ENCODE measurements around the gene ABHD12. TPM values are rescaled to one million over a fixed set of nuclear protein-coding genes. Genes with fewer than 3 reads are reported as not detected.
"Not testable (repeated sequence)": the region's sequence is repeated elsewhere in the genome, so short reads cannot be mapped to it uniquely, and the experiment has no call there.

The ABHD12 gene
- total RNA-seq, 1 donor from 2014 or later: 51.3 TPM

GRCh38 chr20:25341716-25342680 lies 48.6 kb downstream of the ABHD12 start:
- Mint-ChIP-seq H3K4me3 (no peak overlapping the region), H3K4me1 (peaks cover 5% of the 10 kb centered on the region), H3K27me3 (ENCODE audit: low read depth) (no peaks in the 10 kb centered on the region), H3K9me3 (no peaks in the 10 kb centered on the region), H3K27ac (ENCODE audit: unreplicated experiment) (no peak overlapping the region), H3K36me3 (ENCODE audit: low read depth) (peaks cover 7% of the 10 kb centered on the region)
- TF ChIP-seq, protein P1, sequence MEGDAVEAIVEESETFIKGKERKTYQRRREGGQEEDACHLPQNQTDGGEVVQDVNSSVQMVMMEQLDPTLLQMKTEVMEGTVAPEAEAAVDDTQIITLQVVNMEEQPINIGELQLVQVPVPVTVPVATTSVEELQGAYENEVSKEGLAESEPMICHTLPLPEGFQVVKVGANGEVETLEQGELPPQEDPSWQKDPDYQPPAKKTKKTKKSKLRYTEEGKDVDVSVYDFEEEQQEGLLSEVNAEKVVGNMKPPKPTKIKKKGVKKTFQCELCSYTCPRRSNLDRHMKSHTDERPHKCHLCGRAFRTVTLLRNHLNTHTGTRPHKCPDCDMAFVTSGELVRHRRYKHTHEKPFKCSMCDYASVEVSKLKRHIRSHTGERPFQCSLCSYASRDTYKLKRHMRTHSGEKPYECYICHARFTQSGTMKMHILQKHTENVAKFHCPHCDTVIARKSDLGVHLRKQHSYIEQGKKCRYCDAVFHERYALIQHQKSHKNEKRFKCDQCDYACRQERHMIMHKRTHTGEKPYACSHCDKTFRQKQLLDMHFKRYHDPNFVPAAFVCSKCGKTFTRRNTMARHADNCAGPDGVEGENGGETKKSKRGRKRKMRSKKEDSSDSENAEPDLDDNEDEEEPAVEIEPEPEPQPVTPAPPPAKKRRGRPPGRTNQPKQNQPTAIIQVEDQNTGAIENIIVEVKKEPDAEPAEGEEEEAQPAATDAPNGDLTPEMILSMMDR (conservative IDR thresholded peaks at IDR 0.05): no peak
- DNase-seq (ENCODE audit: low read depth, low spot score): no peak

- Mint-ChIP-seq H3K4me3 (no peak overlapping the region), H3K4me1 (peaks cover 5% of the 10 kb centered on the region), H3K36me3 (ENCODE audit: low read depth) (peaks cover 12% of the 10 kb centered on the region), H3K27ac (ENCODE audit: unreplicated experiment) (no peak overlapping the region), H3K9me3 (no peaks in the 10 kb centered on the region), H3K27me3 (ENCODE audit: low read depth) (no peaks in the 10 kb centered on the region)
- TF ChIP-seq, protein P1 (conservative IDR thresholded peaks at IDR 0.05): no peak
- DNase-seq (ENCODE audit: low read depth, low spot score): no peak
Measured at GRCh38 chr20:25340380-25340779, 50.3 kb downstream of the ABHD12 start.

GRCh38 chr20:25339608-25340007 lies 51.0 kb downstream of the ABHD12 start:
- TF ChIP-seq, protein P1 (conservative IDR thresholded peaks at IDR 0.05): no peak
- Mint-ChIP-seq H3K36me3 (ENCODE audit: low read depth) (peaks cover 9% of the 10 kb centered on the region), H3K9me3 (no peaks in the 10 kb centered on the region), H3K4me3 (no peak overlapping the region), H3K27ac (ENCODE audit: unreplicated experiment) (no peak overlapping the region), H3K4me1 (peaks cover 3% of the 10 kb centered on the region), H3K27me3 (ENCODE audit: low read depth) (no peaks in the 10 kb centered on the region)
- DNase-seq (ENCODE audit: low read depth, low spot score): no peak

- peaks cover 8% of the 10 kb centered on the region for H3K36me3 Mint-ChIP-seq (ENCODE audit: low read depth)
- H3K27me3 Mint-ChIP-seq (ENCODE audit: low read depth): no peaks in the 10 kb centered on the region
- TF ChIP-seq, protein P1 (conservative IDR thresholded peaks at IDR 0.05): no peak
- no peak for DNase-seq (ENCODE audit: low read depth, low spot score)
- H3K9me3 Mint-ChIP-seq: no peaks in the 10 kb centered on the region
- no peak overlapping the region for H3K4me3 Mint-ChIP-seq
- peak overlapping the region; percentile 76 for H3K27ac Mint-ChIP-seq (ENCODE audit: unreplicated experiment)
- H3K4me1 Mint-ChIP-seq: no peaks in the 10 kb centered on the region
Measured at GRCh38 chr20:25338112-25339023, 52.3 kb downstream of the ABHD12 start.

GRCh38 chr20:25336561-25337422 lies 53.8 kb downstream of the ABHD12 start:
- no peak overlapping the region for H3K27ac Mint-ChIP-seq (ENCODE audit: unreplicated experiment)
- no peaks in the 10 kb centered on the region for H3K4me1 Mint-ChIP-seq
- DNase-seq (ENCODE audit: low read depth, low spot score): no peak

DNA sequence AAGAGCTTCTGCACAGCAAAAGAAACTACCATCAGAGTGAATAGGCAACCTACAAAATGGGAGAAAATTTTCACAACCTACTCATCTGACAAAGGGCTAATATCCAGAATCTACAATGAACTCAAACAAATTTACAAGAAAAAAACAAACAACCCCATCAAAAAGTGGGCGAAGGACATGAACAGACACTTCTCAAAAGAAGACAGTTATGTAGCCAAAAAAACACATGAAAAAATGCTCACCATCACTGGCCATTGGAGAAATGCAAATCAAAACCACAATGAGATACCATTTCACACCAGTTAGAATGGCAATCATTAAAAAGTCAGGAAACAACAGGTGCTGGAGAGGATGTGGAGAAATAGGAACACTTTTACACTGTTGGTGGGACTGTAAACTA lies 55.7 kb downstream of the ABHD12 start:
- DNase-seq (ENCODE audit: low read depth, low spot score); H3K4me3 Mint-ChIP-seq; H3K27ac Mint-ChIP-seq (ENCODE audit: unreplicated experiment); H3K4me1 Mint-ChIP-seq; H3K9me3 Mint-ChIP-seq; H3K27me3 Mint-ChIP-seq (ENCODE audit: low read depth): not testable (repeated sequence)
- H3K36me3 Mint-ChIP-seq (ENCODE audit: low read depth): peaks cover 11% of the 10 kb centered on the region

More at GRCh38 chr20:25336561-25337422, 53.8 kb downstream of the ABHD12 start:
- H3K36me3 Mint-ChIP-seq (ENCODE audit: low read depth): peaks cover 8% of the 10 kb centered on the region
- no peaks in the 10 kb centered on the region for H3K27me3 Mint-ChIP-seq (ENCODE audit: low read depth)
- no peaks in the 10 kb centered on the region for H3K9me3 Mint-ChIP-seq
- no peak overlapping the region for H3K4me3 Mint-ChIP-seq
- TF ChIP-seq, protein P1 (conservative IDR thresholded peaks at IDR 0.05): peak; percentile 45
